Measurements from ENCODE around the gene IFNGR1. TPM values are rescaled to one million over a fixed set of nuclear protein-coding genes. Genes with fewer than 3 reads are reported as not detected.

The IFNGR1 gene
- total RNA-seq, 1 experiment from 2014 or later, result 23.4 TPM

GRCh38 chr6:137246164-137246563 lies 27.0 kb upstream of the IFNGR1 start:
- Histone ChIP-seq H3K27me3 (ENCODE audit: control insufficient read depth, insufficient read depth, low read length) (no peaks in the 10 kb centered on the region; the same call in 1 of the 2 replicates), H3K9me3 (ENCODE audit: control insufficient read depth, insufficient read depth, low read depth, low read length) (no peaks in the 10 kb centered on the region), H3K27ac (ENCODE audit: low read length) (no peak overlapping the region), H3K4me1 (ENCODE audit: control insufficient read depth, insufficient read depth, low read length) (no peaks in the 10 kb centered on the region), H3K36me3 (ENCODE audit: control insufficient read depth, insufficient read depth, low read length) (no peaks in the 10 kb centered on the region), H3K4me3 (ENCODE audit: low read depth in 2 of 2, low read length in 2 of 2) (no peak overlapping the region)
- no TSS peak for BruUV-seq (replicated peaks)
- intact Hi-C loops (cut with micrococcal nuclease; ENCODE audit: unreplicated experiment), result no loop called here
- POLR2A ChIA-PET, result no interaction called here
- in situ Hi-C loops (cut with HindIII; ENCODE audit: low pct_unique_long_range_greater_than_20kb, low sequenced_read_pairs), result no loop called here
- TF ChIP-seq SIN3A (IDR thresholded peaks at IDR 0.05; ENCODE audit: borderline replicate concordance, insufficient read depth, low read depth, low read length), result no peak
- no peak for TF ChIP-seq POLR2AphosphoS5 (IDR thresholded peaks at IDR 0.05; ENCODE audit: low read depth, low read length)
- TF ChIP-seq REST (IDR thresholded peaks at IDR 0.05; ENCODE audit: insufficient read depth in 1 of 2, low read depth in 2 of 2, low read length in 1 of 2), result no peak
- no peak for TF ChIP-seq TCF7L2 (IDR thresholded peaks at IDR 0.05; ENCODE audit: low read depth, low read length)
- no peak for TF ChIP-seq CTCF (IDR thresholded peaks at IDR 0.05)
- ATAC-seq (no peak), DNase-seq (ENCODE audit: low read depth, low spot score) (no peak)
- CTCF ChIA-PET, result no interaction called here

- ATAC-seq (peak; percentile 59; the same call in 1 of the 2 replicates), DNase-seq (ENCODE audit: low read depth, low spot score) (no peak)
- no peak overlapping the region for H3K4me3 ChIP-seq (ENCODE audit: low read depth in 2 of 2, low read length in 2 of 2)
- in situ Hi-C loops (cut with HindIII; ENCODE audit: low pct_unique_long_range_greater_than_20kb, low sequenced_read_pairs), result no loop called here
- H3K4me1 ChIP-seq (ENCODE audit: control insufficient read depth, insufficient read depth, low read length), result no peaks in the 10 kb centered on the region
- CTCF ChIA-PET, result interaction anchor here (0.6 to 0.7 kb wide), 2 partner anchors 147 to 323 kb away, joined by 4 to 6 read pairs; no protein-coding TSS in a partner anchor
- intact Hi-C loops (cut with micrococcal nuclease; ENCODE audit: unreplicated experiment), result no loop called here
- BruUV-seq (replicated peaks), result no TSS peak
- POLR2A ChIA-PET, result interaction anchor here (0.7 kb wide), 1 partner anchor 1257 kb away, joined by 7 read pairs; no protein-coding TSS in a partner anchor
- no peaks in the 10 kb centered on the region for H3K9me3 ChIP-seq (ENCODE audit: control insufficient read depth, insufficient read depth, low read depth, low read length)
- no peaks in the 10 kb centered on the region; the same call in 1 of the 2 replicates for H3K27me3 ChIP-seq (ENCODE audit: control insufficient read depth, insufficient read depth, low read length)
- no peaks in the 10 kb centered on the region for H3K36me3 ChIP-seq (ENCODE audit: control insufficient read depth, insufficient read depth, low read length)
- TF ChIP-seq SIN3A (IDR thresholded peaks at IDR 0.05; ENCODE audit: borderline replicate concordance, insufficient read depth, low read depth, low read length), result no peak
- no peak for TF ChIP-seq REST (IDR thresholded peaks at IDR 0.05; ENCODE audit: insufficient read depth in 1 of 2, low read depth in 2 of 2, low read length in 1 of 2)
- no peak for TF ChIP-seq TCF7L2 (IDR thresholded peaks at IDR 0.05; ENCODE audit: low read depth, low read length)
- TF ChIP-seq POLR2AphosphoS5 (IDR thresholded peaks at IDR 0.05; ENCODE audit: low read depth, low read length), result no peak
- no peak for TF ChIP-seq CTCF (IDR thresholded peaks at IDR 0.05)
- no peak overlapping the region for H3K27ac ChIP-seq (ENCODE audit: low read length)
These were observed 22.4 kb upstream of the IFNGR1 start for GRCh38 chr6:137241481-137242038.
